A549 treated with AZD9567 at 1 μM for 4 hours (cell line): Measurements from ENCODE around the gene DNALI1. TPM values are rescaled to one million over a fixed set of nuclear protein-coding genes. Genes with fewer than 3 reads are reported as not detected.

Experiments
- total RNA-seq: library from RNA; stranded (reverse); fragments of 200-300 nt; extraction: Qiagen RNA extraction; gene quantifications from 5 replicates; pipeline ENCODE4 v1.2.3, GENCODE V29; 2022; ENCODE audit not compliant: insufficient read depth

Gene DNALI1
- total RNA-seq = 0.09 to 0.14 TPM (median 0.09 TPM) in 3 of 5 replicates, not detected in the others

DNA sequence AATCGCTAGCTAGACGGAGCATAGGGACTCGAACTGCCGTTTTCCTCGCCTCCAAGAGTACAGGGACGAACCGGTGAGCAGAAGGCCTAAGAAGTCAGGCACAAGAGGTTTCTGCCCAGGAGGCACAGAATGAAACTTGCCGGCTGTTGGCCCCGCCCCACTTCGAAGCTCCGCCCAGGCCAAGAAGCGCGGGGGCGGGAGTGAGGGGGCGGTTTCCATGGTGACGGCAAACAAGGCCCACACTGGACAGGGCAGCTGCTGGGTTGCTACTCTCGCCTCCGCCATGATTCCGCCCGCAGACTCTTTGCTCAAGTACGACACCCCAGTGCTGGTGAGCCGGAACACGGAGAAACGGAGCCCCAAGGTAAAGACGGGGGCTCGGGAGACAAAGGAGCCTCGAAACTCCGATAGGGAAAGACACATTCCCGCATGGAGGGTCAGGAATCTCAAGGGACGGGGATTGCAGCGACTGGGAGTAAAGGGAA is at the start of gene DNALI1:
DNALI1 (plus strand) TSS at position 229 of the 485 bp plus-strand sequence; CDS start at position 284, 55 bp downstream.

DNA sequence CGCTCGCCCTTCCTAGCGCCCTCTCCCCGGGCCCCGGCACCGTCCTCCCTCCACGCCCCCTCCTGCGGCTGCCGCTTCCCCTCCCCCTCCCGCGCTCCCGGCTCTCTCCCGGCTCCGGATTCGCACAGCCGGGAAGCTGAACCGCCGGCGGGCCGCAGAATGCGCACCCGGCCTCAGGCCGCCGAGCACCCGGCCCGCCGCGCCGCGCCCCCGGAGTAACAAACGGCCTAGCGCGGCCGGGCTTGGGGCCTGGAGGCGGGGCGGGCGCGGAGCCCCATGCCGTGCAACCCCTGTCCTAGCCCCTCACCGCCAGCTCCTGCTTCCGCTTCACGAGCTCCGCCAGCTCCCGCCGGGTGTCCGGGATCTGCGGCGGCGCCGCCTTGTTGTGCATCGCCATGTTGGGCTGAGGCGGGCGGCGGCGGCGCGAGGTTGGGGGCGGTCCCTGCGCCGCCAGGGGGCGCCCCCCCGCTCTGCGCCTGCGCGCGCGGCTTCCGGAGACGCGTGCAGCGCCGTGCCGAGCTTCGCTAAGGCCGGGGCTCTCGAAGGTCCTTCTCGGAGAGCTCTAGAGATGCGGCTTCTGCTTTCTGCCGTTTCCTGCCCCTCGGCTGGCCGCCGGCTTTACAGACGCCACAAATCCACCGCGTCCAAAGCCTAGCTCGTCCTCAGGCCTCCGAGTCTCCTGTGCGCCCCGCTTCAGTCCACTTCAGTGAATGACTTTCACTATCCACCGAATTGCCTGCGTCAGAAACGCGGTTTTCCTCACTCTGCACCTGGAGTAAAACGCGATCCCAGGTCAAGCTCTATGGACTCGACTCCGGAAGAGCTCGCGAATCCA is 42.2 kb upstream of the DNALI1 start, which contains the start of gene MEAF6:
MEAF6 (minus strand) TSS at position 417 of the 835 bp plus-strand sequence; CDS start at position 397, 20 bp downstream.

DNA sequence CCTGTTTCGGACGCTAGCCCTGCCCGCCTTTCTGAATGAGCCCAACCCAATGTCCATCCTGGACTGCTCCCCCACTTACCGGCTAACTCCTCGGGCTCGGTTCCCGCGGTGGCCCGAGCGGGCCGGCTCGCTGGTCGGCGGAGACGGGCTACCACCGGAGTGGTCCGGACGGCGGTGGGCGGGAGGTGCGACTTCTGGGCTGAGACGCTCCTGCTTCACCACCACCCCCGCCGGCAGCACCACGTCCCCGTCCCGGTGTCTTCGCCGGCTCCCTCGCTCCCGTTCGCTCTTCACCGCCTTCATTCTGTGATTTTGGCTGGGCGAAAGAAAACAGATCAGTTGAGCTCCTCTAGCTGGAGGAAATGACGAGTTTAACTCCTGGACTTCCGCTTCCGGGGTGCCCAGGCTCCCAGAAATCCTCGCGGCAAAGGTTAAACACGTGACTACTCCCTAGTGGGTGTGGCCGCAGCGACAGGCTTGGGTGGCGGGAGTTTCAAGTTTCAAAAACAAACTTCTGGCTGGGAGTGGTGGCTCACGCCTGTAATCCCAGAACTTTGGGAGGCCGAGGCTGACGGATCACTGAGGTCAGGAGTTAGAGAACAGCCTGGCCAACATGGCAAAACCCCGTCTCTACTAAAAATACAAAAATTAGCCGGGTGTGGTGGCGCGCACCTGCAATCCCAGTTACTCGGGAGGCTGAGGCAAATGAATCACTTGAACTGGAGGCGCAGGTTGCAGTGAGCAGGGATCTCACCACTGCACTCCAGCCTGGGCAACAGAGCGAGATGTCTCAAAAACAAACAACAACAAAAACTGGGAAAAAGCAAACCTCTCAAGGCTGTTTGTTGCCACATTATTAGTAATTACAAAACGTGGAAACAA is 2.6 kb upstream of the DNALI1 start, which contains the start of gene SNIP1:
SNIP1 (minus strand) TSS at position 367 of the 882 bp plus-strand sequence; CDS start at position 303, 64 bp downstream.

DNA sequence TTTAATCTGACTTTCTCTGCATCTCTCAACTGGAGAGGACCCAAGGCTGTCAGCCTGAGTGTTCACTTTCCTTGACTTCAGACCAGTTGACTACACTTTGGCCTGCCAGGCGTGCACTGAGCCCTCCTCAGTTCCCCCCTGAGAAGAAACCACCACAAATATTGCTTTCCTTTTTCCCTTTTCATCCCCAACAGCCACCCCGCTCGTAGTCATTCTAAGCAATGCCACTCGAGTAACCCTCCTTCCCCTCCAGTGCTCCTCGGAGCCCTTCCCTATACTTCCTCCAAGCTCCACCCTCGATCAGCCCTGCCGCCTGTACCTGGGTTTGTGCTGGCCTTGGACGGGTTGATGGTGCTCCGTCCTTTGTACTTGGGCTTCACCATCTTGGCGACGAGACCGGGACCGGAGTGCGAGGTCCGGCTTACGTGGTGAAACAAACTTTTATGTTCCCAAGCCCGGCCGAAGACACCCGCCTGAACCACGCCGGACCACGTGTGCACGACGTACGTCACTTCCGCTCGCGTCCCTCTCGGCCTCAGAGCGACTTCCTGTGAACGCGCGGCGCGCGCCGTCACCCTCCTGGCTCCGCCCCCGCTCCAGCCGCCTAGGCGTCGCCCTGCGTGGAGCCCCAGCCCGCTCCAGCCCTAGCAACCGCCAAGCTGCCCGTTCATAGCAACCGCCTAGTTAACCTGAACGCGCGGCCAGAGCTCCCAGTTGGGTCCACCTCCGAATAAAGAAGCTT is 38.9 kb downstream of the DNALI1 start, which contains the start of gene GNL2:
GNL2 (minus strand) TSS at position 498 of the 742 bp plus-strand sequence; CDS start at position 383, 115 bp downstream.

Other genes with a start within 250 kb of the DNALI1 start
- 32.6 to 45.5 TPM (median 43.9 TPM) in 5 replicates for gene ZC3H12A, start 82.4 kb upstream of the DNALI1 start, total RNA-seq
- gene MEAF6, start 42.2 kb upstream of the DNALI1 start, total RNA-seq = 39.3 to 56.6 TPM (median 43.9 TPM) in 5 replicates
- gene SNIP1, start 2.6 kb upstream of the DNALI1 start, total RNA-seq = 11.1 to 14.2 TPM (median 13.4 TPM) in 5 replicates
- 51.9 to 59.4 TPM (median 56.7 TPM) in 5 replicates for gene GNL2, start 39.0 kb downstream of the DNALI1 start, total RNA-seq
- 0.07 to 0.11 TPM (median 0.10 TPM) in 4 of 5 replicates, not detected in the other for gene RSPO1, start 78.0 kb downstream of the DNALI1 start, total RNA-seq
- 46.1 to 57.9 TPM (median 49.3 TPM) in 5 replicates for gene CDCA8, start 135.6 kb downstream of the DNALI1 start, total RNA-seq
- gene EPHA10, start 208.2 kb downstream of the DNALI1 start, total RNA-seq = 1.0 to 1.4 TPM (median 1.2 TPM) in 5 replicates
- 19.5 to 24.3 TPM (median 23.9 TPM) in 5 replicates for gene MANEAL, start 236.9 kb downstream of the DNALI1 start, total RNA-seq